ENCODE data around the gene DPP6.

DPP6 gene

GRCh38 chr7:154869436-154869835, 817.2 kb downstream of the DPP6 start:
- no peak for DNase-seq

GRCh38 chr7:154871507-154871906, 819.3 kb downstream of the DPP6 start:
- DNase-seq = no peak

- no peak for DNase-seq
These were observed 819.9 kb downstream of the DPP6 start for GRCh38 chr7:154871928-154872750.

GRCh38 chr7:154872811-154873499, 820.8 kb downstream of the DPP6 start:
- DNase-seq = no peak

- no peak for DNase-seq
These were observed 821.4 kb downstream of the DPP6 start for GRCh38 chr7:154873500-154874121.

- DNase-seq = no peak
These were observed 822.4 kb downstream of the DPP6 start for GRCh38 chr7:154874409-154875113.

GRCh38 chr7:154875297-154875696, 823.1 kb downstream of the DPP6 start:
- no peak for DNase-seq

GRCh38 chr7:154876516-154876915, 824.3 kb downstream of the DPP6 start:
- no peak for DNase-seq

- no peak for DNase-seq
These were observed 824.8 kb downstream of the DPP6 start for GRCh38 chr7:154877031-154877430.

- no peak for DNase-seq
These were observed 827.4 kb downstream of the DPP6 start for GRCh38 chr7:154879629-154880028.

GRCh38 chr7:154880513-154880912, 828.3 kb downstream of the DPP6 start:
- DNase-seq = no peak

GRCh38 chr7:154881026-154881425, 828.8 kb downstream of the DPP6 start:
- DNase-seq = no peak

- no peak for DNase-seq
These were observed 829.3 kb downstream of the DPP6 start for GRCh38 chr7:154881526-154881925.

GRCh38 chr7:154882931-154883474, 830.8 kb downstream of the DPP6 start:
- no peak for DNase-seq

GRCh38 chr7:154884348-154884920, 832.2 kb downstream of the DPP6 start:
- DNase-seq = no peak

GRCh38 chr7:154886591-154886990, 834.4 kb downstream of the DPP6 start:
- DNase-seq = no peak

- DNase-seq = no peak
These were observed 836.5 kb downstream of the DPP6 start for GRCh38 chr7:154888690-154889089.

- no peak for DNase-seq
These were observed 840.3 kb downstream of the DPP6 start for GRCh38 chr7:154892459-154892858.

GRCh38 chr7:154896076-154896475, 843.9 kb downstream of the DPP6 start:
- no peak for DNase-seq

- DNase-seq = no peak
These were observed 847.0 kb downstream of the DPP6 start for GRCh38 chr7:154898973-154899855.

GRCh38 chr7:154899862-154900261, 847.7 kb downstream of the DPP6 start:
- no peak for DNase-seq

Data from stimulated activated CD4-positive, alpha-beta T cell treated with anti-CD3 and anti-CD28 coated beads, Interleukin-4, amount 100 ng/mL, for 4 hours (primary cell).